ENCODE results near the gene HSBP1. TPM values are rescaled to one million over a fixed set of nuclear protein-coding genes. Genes with fewer than 3 reads are reported as not detected.

The HSBP1 gene
- total and polyA plus RNA-seq, 9 donors, result 17.0 to 139 (median 94.0) TPM

- WGBS, 3 donors, result 93 to 97% (median 95%) methylated on average over 2 of the region's 2 CpGs
Measured at GRCh38 chr16:83833921-83834320, 26.1 kb downstream of the HSBP1 start.

GRCh38 chr16:83835586-83836566, 28.1 kb downstream of the HSBP1 start:
- Histone ChIP-seq H3K27me3 (no peaks in the 10 kb centered on the region), H3K9me3 (no peaks in the 10 kb centered on the region), H3K27ac (peak overlapping the region in 1 of 2 donors; percentile 10), H3K4me1 (ENCODE audit: insufficient read depth) (no peaks in the 10 kb centered on the region), H3K36me3 (no peaks in the 10 kb centered on the region), H3K4me3 (no peak overlapping the region)
- DNase-seq, result no peak
- intact Hi-C loops (cut with DNase I), result no loop called here
- WGBS, 3 donors, result 45 to 54% (median 46%) methylated on average over 10 of the region's 10 CpGs
- TF ChIP-seq, protein P1, sequence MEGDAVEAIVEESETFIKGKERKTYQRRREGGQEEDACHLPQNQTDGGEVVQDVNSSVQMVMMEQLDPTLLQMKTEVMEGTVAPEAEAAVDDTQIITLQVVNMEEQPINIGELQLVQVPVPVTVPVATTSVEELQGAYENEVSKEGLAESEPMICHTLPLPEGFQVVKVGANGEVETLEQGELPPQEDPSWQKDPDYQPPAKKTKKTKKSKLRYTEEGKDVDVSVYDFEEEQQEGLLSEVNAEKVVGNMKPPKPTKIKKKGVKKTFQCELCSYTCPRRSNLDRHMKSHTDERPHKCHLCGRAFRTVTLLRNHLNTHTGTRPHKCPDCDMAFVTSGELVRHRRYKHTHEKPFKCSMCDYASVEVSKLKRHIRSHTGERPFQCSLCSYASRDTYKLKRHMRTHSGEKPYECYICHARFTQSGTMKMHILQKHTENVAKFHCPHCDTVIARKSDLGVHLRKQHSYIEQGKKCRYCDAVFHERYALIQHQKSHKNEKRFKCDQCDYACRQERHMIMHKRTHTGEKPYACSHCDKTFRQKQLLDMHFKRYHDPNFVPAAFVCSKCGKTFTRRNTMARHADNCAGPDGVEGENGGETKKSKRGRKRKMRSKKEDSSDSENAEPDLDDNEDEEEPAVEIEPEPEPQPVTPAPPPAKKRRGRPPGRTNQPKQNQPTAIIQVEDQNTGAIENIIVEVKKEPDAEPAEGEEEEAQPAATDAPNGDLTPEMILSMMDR (IDR thresholded peaks at IDR 0.05), result no peak
- TF ChIP-seq EP300 (IDR thresholded peaks at IDR 0.05) (no peak), POLR2A (IDR thresholded peaks at IDR 0.05) (no peak)

More at GRCh38 chr16:83833921-83834320, 26.1 kb downstream of the HSBP1 start:
- no peaks in the 10 kb centered on the region for H3K4me1 ChIP-seq (ENCODE audit: insufficient read depth)
- H3K27ac ChIP-seq, result no peak overlapping the region
- H3K36me3 ChIP-seq, result no peaks in the 10 kb centered on the region
- no peak for TF ChIP-seq EP300 (IDR thresholded peaks at IDR 0.05)
- TF ChIP-seq, protein P1 (IDR thresholded peaks at IDR 0.05), result no peak
- TF ChIP-seq POLR2A (IDR thresholded peaks at IDR 0.05), result no peak
- no peaks in the 10 kb centered on the region for H3K27me3 ChIP-seq
- intact Hi-C loops (cut with DNase I), result no loop called here
- no peak overlapping the region for H3K4me3 ChIP-seq
- no peak for DNase-seq
- no peaks in the 10 kb centered on the region for H3K9me3 ChIP-seq

DNA sequence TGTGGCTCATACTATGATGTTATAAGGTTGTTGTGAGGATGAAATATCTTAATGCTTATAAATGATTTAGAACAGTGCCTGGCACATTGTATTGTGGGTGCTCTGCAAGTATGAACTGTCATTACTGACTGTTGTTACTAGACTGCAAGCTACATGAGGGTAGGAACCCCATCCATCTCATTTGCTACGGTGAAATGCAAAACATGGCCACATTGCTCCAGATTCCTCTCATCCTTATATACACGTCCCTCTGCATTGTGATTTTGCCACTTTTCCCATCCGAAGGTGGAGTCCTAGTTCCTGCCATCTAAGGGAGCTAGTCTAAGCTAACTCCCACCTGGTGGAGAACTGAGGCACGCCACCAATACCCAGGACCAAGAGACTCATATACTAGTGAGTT, 29.8 kb downstream of the HSBP1 start:
- no peaks in the 10 kb centered on the region for H3K27me3 ChIP-seq
- TF ChIP-seq, protein P1 (IDR thresholded peaks at IDR 0.05), result no peak
- TF ChIP-seq EP300 (IDR thresholded peaks at IDR 0.05), result no peak
- no peak for TF ChIP-seq POLR2A (IDR thresholded peaks at IDR 0.05)
- H3K4me3 ChIP-seq, result no peak overlapping the region
- intact Hi-C loops (cut with DNase I), result no loop called here
- 92 to 95% (median 94%) methylated on average over 4 of the region's 4 CpGs for WGBS, 3 donors
- H3K9me3 ChIP-seq, result no peaks in the 10 kb centered on the region
- H3K36me3 ChIP-seq, result no peaks in the 10 kb centered on the region
- no peak overlapping the region for H3K27ac ChIP-seq
- no peaks in the 10 kb centered on the region for H3K4me1 ChIP-seq (ENCODE audit: insufficient read depth)
- DNase-seq, result no peak

- intact Hi-C loops (cut with DNase I), result no loop called here
- WGBS, 3 donors, result 41 to 63% (median 48%) methylated on average over 4 of the region's 4 CpGs
- DNase-seq, result no peak
- no peaks in the 10 kb centered on the region for H3K36me3 ChIP-seq
- TF ChIP-seq, protein P1 (IDR thresholded peaks at IDR 0.05), result no peak
- TF ChIP-seq POLR2A (IDR thresholded peaks at IDR 0.05) (no peak), EP300 (IDR thresholded peaks at IDR 0.05) (no peak)
- no peaks in the 10 kb centered on the region for H3K27me3 ChIP-seq
- H3K27ac ChIP-seq, result no peak overlapping the region
- H3K4me1 ChIP-seq (ENCODE audit: insufficient read depth), result no peaks in the 10 kb centered on the region
- H3K4me3 ChIP-seq, result no peak overlapping the region
- H3K9me3 ChIP-seq, result no peaks in the 10 kb centered on the region
Measured at GRCh38 chr16:83838151-83838550, 30.4 kb downstream of the HSBP1 start.
